ENCODE data around the gene KRT4.

GRCh38 chr12:52806821-52807543 is 6.9 kb downstream of the KRT4 start:
- TF ChIP-seq CTCF (conservative IDR thresholded peaks at IDR 0.05; ENCODE audit: low read length) (no peak), EZH2phosphoT487 (IDR thresholded peaks at IDR 0.05; ENCODE audit: borderline replicate concordance, low read depth, low read length) (no peak)
